NCI-H2029 (cell line): ENCODE data around the gene ARIH1.

ENCODE experiments used
- DNase-seq: peaks from one replicate; lab custom pipeline; 2025; lab: John Stamatoyannopoulos, UW

ARIH1 gene

GRCh38 chr15:72540606-72541237 is 66.6 kb downstream of the ARIH1 start:
- no peak for DNase-seq

DNA sequence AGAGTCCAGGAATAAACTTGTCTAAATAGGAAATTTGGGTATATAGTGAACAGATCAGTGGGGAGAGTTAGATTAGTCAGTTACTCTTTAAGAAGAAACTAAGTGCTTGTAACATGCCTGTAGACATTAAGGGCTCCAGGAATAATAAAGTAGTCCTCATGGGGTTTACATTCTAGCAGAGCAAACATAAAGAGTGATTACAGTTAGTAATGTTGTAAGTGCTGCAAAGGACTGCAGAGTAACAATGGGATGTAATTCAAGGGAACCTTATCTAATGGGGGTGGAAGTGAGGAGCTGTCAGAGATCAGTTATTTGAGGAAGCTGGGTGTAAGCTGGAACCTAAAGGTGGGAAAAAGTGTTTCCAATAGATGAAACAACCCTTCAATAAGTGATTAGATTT is 67.5 kb downstream of the ARIH1 start:
- DNase-seq, result no peak

DNA sequence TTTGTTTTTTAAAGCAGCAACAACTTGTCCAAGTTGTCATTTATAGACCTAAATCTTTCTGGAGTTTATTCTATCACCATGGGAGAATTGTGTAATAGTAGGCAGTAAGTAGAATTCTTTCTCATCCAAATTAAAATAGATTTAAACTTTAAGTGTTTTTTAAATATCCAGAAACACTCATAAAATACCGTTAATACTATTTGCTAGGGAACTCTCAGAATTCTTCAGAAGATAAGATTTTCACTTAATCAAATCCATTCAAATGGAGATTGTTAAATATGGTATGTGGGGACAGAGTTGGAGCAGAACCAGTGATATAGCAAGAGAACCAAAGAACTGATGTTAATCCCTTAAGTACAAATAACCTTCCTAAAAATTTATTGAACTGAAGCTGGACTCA is 71.0 kb downstream of the ARIH1 start:
- DNase-seq, result no peak

DNA sequence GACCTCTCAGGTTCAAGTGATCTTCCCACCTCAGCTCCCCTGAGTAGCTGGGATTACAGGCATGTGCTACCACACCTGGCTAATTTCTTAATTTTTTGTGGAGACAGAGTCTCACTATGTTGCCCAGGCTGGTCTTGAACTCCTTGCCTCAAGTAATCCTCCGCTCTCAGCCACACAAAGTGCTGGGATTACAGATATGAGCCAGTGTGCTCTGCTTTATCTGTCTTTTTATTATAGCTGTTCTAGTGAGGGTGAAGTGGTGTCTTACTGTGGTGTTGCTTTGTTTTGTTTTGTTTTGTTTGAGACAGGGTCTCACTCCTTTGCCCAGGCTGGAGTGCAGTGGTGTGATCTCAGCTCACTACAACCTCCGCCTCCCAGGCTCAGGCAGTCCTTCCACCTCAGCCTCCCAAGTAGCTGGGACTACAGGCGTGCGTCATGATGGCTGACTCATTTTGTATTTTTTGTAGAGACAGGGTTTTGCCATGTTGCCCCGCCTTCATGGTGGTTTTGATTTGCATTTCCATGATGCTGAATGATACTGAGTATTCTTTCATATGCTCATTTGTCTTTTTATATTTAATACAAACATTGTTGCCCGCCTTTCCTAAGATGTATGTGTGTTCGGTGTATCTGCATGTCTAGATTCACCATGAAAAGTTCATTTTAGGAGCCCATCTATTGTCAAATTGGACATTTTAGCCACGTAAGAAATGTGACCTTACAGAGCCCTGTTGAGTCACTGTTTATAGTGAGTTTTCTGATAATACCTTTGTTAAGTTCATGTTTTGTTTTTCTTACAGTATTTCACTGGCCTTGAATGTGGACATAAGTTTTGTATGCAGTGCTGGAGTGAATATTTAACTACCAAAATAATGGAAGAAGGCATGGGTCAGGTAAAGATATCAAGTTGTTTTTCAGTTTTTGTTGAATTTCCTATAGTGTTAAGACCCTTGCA is 80.6 kb downstream of the ARIH1 start:
- DNase-seq, result no peak

GRCh38 chr15:72559781-72560180 is 85.7 kb downstream of the ARIH1 start:
- no peak for DNase-seq

- DNase-seq, result no peak
These were observed 86.3 kb downstream of the ARIH1 start for GRCh38 chr15:72560458-72560857.

GRCh38 chr15:72562386-72562785 is 88.3 kb downstream of the ARIH1 start:
- no peak for DNase-seq

GRCh38 chr15:72562878-72563277 is 88.7 kb downstream of the ARIH1 start:
- no peak for DNase-seq

- no peak for DNase-seq
These were observed 90.0 kb downstream of the ARIH1 start for GRCh38 chr15:72564091-72564490.

DNA sequence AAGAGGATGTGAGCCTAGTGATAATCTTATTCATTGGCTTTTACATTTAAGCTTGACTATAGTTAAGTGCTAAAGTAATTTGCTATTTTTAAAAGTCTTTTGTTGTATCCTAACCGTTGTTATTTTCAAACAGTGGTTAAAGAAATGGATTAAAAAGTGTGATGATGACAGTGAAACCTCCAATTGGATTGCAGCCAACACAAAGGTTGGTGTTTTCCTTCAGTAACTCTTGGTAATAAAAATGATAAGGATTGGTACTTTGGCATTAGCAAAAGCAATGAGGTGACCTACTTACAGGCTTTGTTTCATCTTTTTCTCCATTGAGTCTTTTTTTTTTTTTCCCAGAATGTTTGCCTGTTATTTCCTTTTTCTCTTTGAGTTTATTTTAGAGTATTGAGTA is 92.8 kb downstream of the ARIH1 start:
- no peak for DNase-seq

DNA sequence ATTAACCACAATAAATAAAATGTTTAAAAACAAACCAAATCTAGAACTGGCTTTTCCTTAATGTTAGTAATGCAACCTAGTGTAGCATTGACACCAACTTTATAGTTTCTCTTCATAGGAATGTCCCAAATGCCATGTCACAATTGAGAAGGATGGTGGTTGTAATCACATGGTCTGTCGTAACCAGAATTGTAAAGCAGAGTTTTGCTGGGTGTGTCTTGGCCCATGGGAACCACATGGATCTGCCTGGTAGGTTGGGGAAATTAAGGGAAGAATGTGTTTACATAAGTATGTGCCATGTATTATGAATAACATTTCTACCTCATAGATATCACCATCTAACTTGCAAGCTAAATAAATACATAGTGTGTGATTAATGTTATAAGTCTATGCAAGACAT is 95.9 kb downstream of the ARIH1 start:
- DNase-seq, result no peak

- DNase-seq, result no peak
These were observed 105.7 kb downstream of the ARIH1 start for GRCh38 chr15:72579814-72580213.

- DNase-seq, result no peak
These were observed 109.9 kb downstream of the ARIH1 start for GRCh38 chr15:72584006-72584405.

- no peak for DNase-seq
These were observed 110.9 kb downstream of the ARIH1 start for GRCh38 chr15:72585025-72585424.

DNA sequence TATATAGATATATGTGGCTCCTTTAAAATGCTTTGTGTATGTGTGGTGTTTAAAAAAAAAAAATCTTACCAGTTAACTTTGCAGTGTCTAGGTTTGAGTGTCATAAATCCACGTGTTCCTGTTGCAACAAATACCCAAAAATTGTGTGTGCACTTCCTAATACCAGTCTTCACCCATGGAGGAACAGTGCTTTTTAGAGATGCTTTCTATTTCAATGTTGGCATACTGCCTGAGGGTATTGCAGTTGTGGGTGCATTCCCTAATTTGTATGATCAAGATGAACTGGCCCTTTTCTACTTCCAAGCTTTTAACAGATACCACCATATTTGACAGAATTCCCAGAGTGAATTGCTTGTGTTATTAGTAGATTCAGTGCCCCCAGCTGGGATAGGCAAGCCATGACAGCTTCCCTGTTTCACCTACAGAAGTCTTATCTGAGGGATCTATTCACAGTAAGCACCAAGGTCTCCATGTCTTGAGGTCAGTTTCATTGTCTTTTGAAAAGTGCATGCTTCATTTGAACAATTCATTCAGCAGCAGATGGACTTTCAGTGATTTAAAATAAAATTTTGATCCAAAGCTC is 111.4 kb downstream of the ARIH1 start:
- DNase-seq, result no peak

DNA sequence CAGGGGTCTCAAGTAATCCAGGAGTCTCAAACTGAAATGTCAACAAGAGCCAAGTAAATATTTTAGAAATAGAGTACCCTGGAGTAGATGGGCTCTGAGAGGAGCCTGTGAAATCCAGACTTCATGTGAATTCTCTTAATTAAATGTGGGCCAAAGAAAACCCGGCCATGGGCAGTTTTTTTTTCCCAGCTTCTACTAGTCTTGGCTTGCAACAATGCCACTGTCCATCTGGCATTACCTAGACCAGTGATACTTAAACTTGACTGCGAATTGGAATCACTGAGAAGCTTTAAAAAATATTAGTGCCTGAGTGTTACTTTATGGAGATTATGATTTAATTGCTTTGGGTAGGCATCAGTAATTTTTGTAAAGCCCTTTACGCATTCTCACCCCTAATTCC is 114.0 kb downstream of the ARIH1 start:
- DNase-seq, result no peak

GRCh38 chr15:72590427-72590826 is 116.3 kb downstream of the ARIH1 start:
- DNase-seq, result no peak

GRCh38 chr15:72591361-72591760 is 117.2 kb downstream of the ARIH1 start:
- DNase-seq, result no peak

DNA sequence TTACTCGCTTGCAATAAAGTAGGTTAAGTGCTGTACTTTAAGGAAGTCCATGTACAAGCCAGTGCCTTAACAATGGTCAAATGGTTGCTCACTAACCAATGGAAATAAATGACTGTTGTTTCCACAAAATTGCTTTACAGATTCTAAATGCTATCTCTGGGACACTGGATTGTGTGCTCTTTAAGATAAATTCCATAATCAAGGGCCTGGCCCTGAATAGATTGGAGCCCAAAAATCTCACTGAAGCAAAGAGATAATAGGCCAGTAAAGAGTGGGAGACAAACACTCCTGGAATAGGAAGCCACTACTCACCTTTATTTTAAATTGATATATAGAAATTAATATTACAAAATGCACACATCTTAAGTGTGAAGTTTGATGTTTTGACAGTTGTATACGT is 118.0 kb downstream of the ARIH1 start:
- DNase-seq, result no peak

GRCh38 chr15:72592676-72593075 is 118.5 kb downstream of the ARIH1 start:
- no peak for DNase-seq

DNA sequence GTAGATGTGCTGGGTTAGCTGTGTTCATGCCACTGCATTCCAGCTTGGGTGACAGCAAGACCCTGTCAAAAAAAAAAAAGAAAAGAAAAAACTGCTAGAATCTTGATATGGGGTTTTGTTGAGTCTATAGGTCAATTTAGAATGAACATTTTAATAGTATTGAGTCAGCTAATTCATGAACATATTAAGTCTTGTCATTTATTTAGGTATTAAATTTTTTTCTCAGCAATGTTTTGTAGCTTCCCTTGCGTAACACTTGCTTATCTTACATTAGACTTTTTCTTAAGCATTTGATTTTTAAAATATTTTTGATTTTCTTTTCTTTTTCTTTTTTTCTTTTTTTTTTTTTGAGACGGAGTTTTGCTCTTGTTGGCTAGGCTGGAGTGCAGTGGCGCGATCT is 119.7 kb downstream of the ARIH1 start:
- DNase-seq, result no peak

DNA sequence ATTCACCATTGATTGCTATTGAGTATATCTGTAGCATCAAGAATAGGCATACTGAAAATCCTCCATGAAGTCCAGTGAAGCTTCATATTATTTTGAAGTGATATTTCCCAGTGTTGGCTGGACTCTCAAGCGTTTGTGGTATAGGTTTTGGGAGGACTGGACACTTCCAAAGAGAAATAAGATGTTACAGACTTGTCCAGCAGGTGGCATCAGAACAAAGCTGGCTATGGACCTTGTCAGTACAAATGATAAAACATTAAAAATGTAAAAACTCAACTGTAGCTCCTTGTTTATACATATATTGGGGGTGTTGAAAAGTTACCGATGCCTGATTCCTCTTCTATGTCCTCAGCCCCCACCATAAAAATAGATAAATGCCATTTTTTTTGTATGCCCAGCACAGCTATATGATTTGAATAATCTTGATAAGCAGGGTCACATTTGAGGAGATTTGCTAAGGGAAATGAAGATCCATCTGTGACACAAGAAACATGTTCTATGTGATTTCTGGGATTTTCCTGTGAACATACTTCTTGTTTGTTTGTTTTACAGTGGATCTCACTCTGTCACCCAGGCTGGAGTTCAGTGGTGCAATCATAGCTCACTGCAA is 125.8 kb downstream of the ARIH1 start:
- peak; percentile 4 for DNase-seq

GRCh38 chr15:72604794-72605193 is 130.7 kb downstream of the ARIH1 start:
- DNase-seq, result no peak
